H1 (cell line): Measurements from ENCODE around the gene TLCD5. TPM values are rescaled to one million over a fixed set of nuclear protein-coding genes. Genes with fewer than 3 reads are reported as not detected.

Experiments
- polyA plus RNA-seq, 7 experiments: library from polyadenylated mRNA; depleted of rRNA in 3 of 7; stranded (reverse) in 5 of 7; unstranded in 2 of 7; fragments of >200 nt in 5 of 7; fragments of 200-250 nt in 2 of 7; gene quantifications; 1 replicate in 5 of 7; 2 replicates in 1 of 7; 4 replicates in 1 of 7; pipeline versions ENCODE4 v1.2.1 to v1.2.3, GENCODE V29; 2011 to 2013; ENCODE audit warnings: missing spikeins in 2 of 7, mixed read lengths in 2 of 7
- total RNA-seq: library from RNA; stranded (reverse); fragmentation: NEBNext Ultra II Directional; extraction: Animal tissue kit (Norgen Biotek cat#: 25700); gene quantifications from 2 replicates; pipeline ENCODE4 v1.2.1, GENCODE V29; 2021
- TF ChIP-seq, protein P1 (sequence below): fragments of 300-600 bp; sonication (generic); IDR thresholded peaks from 2 replicates; pipeline ENCODE4 v1.7.1; 2012; ENCODE audit warnings: low read length, moderate library complexity, mild to moderate bottlenecking, inconsistent platforms; ENCODE audit not compliant: insufficient replicate concordance

TLCD5 gene
- total and polyA plus RNA-seq, 2 of the 8 experiments (the other 6 are each of a cell fraction or from before 2014, with no cell fraction given) = 9.5 to 10.1 TPM

DNA sequence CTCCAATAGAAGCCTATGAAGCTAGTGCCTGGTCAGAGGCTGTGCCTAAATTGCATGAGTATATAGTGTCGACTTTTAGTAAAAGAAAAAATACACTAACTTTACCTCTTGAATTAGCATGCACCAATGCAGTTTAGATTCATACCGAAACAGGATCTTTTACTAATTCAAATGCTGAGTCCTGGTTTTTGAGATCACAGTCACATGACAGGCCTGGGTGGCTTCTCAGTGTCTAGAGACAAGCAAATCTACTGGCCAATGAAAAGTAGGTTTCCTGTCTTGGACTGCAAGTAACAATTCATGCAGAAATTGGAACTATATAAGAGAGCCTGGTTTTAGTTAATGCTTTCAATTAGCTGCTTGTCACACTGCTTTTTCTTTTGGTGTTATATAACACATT lies 18.3 kb downstream of the TLCD5 start (continued):
- TF ChIP-seq, protein P1, sequence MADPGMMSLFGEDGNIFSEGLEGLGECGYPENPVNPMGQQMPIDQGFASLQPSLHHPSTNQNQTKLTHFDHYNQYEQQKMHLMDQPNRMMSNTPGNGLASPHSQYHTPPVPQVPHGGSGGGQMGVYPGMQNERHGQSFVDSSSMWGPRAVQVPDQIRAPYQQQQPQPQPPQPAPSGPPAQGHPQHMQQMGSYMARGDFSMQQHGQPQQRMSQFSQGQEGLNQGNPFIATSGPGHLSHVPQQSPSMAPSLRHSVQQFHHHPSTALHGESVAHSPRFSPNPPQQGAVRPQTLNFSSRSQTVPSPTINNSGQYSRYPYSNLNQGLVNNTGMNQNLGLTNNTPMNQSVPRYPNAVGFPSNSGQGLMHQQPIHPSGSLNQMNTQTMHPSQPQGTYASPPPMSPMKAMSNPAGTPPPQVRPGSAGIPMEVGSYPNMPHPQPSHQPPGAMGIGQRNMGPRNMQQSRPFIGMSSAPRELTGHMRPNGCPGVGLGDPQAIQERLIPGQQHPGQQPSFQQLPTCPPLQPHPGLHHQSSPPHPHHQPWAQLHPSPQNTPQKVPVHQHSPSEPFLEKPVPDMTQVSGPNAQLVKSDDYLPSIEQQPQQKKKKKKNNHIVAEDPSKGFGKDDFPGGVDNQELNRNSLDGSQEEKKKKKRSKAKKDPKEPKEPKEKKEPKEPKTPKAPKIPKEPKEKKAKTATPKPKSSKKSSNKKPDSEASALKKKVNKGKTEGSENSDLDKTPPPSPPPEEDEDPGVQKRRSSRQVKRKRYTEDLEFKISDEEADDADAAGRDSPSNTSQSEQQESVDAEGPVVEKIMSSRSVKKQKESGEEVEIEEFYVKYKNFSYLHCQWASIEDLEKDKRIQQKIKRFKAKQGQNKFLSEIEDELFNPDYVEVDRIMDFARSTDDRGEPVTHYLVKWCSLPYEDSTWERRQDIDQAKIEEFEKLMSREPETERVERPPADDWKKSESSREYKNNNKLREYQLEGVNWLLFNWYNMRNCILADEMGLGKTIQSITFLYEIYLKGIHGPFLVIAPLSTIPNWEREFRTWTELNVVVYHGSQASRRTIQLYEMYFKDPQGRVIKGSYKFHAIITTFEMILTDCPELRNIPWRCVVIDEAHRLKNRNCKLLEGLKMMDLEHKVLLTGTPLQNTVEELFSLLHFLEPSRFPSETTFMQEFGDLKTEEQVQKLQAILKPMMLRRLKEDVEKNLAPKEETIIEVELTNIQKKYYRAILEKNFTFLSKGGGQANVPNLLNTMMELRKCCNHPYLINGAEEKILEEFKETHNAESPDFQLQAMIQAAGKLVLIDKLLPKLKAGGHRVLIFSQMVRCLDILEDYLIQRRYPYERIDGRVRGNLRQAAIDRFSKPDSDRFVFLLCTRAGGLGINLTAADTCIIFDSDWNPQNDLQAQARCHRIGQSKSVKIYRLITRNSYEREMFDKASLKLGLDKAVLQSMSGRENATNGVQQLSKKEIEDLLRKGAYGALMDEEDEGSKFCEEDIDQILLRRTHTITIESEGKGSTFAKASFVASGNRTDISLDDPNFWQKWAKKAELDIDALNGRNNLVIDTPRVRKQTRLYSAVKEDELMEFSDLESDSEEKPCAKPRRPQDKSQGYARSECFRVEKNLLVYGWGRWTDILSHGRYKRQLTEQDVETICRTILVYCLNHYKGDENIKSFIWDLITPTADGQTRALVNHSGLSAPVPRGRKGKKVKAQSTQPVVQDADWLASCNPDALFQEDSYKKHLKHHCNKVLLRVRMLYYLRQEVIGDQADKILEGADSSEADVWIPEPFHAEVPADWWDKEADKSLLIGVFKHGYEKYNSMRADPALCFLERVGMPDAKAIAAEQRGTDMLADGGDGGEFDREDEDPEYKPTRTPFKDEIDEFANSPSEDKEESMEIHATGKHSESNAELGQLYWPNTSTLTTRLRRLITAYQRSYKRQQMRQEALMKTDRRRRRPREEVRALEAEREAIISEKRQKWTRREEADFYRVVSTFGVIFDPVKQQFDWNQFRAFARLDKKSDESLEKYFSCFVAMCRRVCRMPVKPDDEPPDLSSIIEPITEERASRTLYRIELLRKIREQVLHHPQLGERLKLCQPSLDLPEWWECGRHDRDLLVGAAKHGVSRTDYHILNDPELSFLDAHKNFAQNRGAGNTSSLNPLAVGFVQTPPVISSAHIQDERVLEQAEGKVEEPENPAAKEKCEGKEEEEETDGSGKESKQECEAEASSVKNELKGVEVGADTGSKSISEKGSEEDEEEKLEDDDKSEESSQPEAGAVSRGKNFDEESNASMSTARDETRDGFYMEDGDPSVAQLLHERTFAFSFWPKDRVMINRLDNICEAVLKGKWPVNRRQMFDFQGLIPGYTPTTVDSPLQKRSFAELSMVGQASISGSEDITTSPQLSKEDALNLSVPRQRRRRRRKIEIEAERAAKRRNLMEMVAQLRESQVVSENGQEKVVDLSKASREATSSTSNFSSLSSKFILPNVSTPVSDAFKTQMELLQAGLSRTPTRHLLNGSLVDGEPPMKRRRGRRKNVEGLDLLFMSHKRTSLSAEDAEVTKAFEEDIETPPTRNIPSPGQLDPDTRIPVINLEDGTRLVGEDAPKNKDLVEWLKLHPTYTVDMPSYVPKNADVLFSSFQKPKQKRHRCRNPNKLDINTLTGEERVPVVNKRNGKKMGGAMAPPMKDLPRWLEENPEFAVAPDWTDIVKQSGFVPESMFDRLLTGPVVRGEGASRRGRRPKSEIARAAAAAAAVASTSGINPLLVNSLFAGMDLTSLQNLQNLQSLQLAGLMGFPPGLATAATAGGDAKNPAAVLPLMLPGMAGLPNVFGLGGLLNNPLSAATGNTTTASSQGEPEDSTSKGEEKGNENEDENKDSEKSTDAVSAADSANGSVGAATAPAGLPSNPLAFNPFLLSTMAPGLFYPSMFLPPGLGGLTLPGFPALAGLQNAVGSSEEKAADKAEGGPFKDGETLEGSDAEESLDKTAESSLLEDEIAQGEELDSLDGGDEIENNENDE = no peak
